IPS-20b (cell line): ENCODE measurements around the gene STK39.
A peak's percentile ranks its signal among the peaks of the same experiment; 100 is the strongest.

Experiments
- H3K27ac ChIP-seq: one replicate; pipeline ENCODE4 v1.5.1; 2013; ENCODE audit warnings: low read length
- H3K27me3 ChIP-seq: 2 replicates; pipeline ENCODE4 v1.6.1; 2013; ENCODE audit warnings: mild to moderate bottlenecking, low read length, inconsistent platforms; ENCODE audit not compliant: insufficient read depth
- H3K36me3 ChIP-seq: 2 replicates; pipeline ENCODE4 v1.6.1; 2013; ENCODE audit warnings: low read depth, mild to moderate bottlenecking, inconsistent platforms, low read length, moderate library complexity; ENCODE audit not compliant: insufficient read depth
- H3K4me1 ChIP-seq: 2 replicates; pipeline ENCODE4 v1.6.1; 2013; ENCODE audit warnings: mild to moderate bottlenecking, control low read depth, inconsistent platforms, low read length, moderate library complexity; ENCODE audit not compliant: insufficient read depth
- H3K4me3 ChIP-seq: 2 replicates; pipeline ENCODE4 v1.5.1; 2013; ENCODE audit warnings: mild to moderate bottlenecking, low read length, inconsistent platforms
- H3K9ac ChIP-seq: 2 replicates; pipeline ENCODE4 v1.6.1; 2013; ENCODE audit warnings: low read depth, mild to moderate bottlenecking, inconsistent platforms, low read length, moderate library complexity
- H3K9me3 ChIP-seq: 2 replicates; pipeline ENCODE4 v1.6.1; 2013; ENCODE audit warnings: mild to moderate bottlenecking, low read depth, low read length, inconsistent platforms; ENCODE audit not compliant: insufficient read depth

STK39 gene

GRCh38 chr2:168255866-168256265, 8.5 kb upstream of the STK39 start:
- Histone ChIP-seq H3K27ac (no peak overlapping the region), H3K9ac (no peak overlapping the region), H3K4me3 (no peak overlapping the region), H3K4me1 (no peaks in the 10 kb centered on the region), H3K36me3 (no peaks in the 10 kb centered on the region), H3K9me3 (peaks cover 5% of the 10 kb centered on the region), H3K27me3 (no peaks in the 10 kb centered on the region)

- H3K9ac ChIP-seq: no peak overlapping the region
- H3K9me3 ChIP-seq: peaks cover 5% of the 10 kb centered on the region
- no peak overlapping the region for H3K27ac ChIP-seq
- H3K27me3 ChIP-seq: no peaks in the 10 kb centered on the region
- H3K4me3 ChIP-seq: no peak overlapping the region
- no peaks in the 10 kb centered on the region for H3K4me1 ChIP-seq
- no peaks in the 10 kb centered on the region for H3K36me3 ChIP-seq
Observed at GRCh38 chr2:168255103-168255502, 7.7 kb upstream of the STK39 start.

DNA sequence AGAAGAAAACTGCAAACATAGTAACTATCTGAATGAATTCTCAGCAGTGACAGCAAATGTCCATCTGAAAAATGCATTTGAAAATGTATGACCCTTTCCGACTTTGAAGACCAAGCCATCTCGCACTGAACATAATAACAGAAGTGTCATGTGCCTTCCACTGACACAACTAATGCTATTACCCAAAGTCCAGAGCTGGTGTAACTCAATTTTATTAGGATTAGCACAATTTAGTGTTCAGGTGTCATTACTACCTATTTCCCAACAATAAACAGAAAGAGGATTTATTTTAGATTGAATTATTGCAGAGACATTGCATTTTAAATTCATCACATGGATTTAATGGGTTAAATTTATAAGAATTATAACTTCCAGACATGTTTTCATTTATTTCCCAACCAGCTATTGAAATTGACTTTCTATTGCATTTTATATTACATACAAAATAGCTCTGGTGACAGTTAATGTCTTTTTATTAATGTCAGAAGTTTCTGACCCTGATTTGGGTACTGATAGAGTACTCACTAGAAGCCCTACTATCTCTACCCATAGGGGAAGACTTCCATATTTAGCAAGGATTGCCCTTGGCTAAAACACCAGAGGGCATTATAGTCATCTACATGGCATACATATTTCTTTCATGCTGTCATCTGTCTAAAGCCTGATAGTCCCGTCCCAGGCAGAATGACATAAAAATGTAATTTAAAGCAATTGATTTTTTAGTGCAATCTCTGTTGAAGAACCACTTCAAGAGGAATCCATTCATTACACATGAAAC, 7.0 kb upstream of the STK39 start:
- H3K27me3 ChIP-seq: no peaks in the 10 kb centered on the region
- H3K27ac ChIP-seq: no peak overlapping the region
- no peaks in the 10 kb centered on the region for H3K4me1 ChIP-seq
- H3K9me3 ChIP-seq: peaks cover 4% of the 10 kb centered on the region
- H3K4me3 ChIP-seq: no peak overlapping the region
- no peaks in the 10 kb centered on the region for H3K36me3 ChIP-seq
- H3K9ac ChIP-seq: no peak overlapping the region

DNA sequence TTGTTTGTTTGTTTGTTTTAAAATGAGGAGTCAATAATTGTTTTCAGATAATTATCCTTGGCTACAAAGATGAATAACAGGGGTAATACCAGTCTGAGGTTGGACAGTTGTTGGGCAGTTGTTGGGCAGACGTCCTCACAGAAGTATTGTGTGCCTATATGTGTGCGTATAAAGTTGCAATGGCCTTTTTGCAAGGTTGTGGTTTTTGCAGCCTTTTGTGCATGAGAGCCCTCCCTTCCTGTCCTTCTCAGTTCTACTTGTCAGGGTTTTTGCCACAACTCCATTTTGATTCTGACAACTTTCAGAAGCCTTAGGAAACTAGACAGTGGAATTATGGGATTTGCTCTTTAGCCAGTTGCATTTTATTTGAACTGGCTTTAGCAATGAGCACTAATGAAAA, 6.0 kb upstream of the STK39 start:
- no peak overlapping the region for H3K27ac ChIP-seq
- H3K4me1 ChIP-seq: peaks cover 7% of the 10 kb centered on the region; the same call in 1 of the 2 replicates
- no peaks in the 10 kb centered on the region for H3K36me3 ChIP-seq
- H3K4me3 ChIP-seq: no peak overlapping the region
- no peaks in the 10 kb centered on the region for H3K9me3 ChIP-seq
- no peak overlapping the region for H3K9ac ChIP-seq
- H3K27me3 ChIP-seq: peaks cover 8% of the 10 kb centered on the region; the same call in 1 of the 2 replicates

DNA sequence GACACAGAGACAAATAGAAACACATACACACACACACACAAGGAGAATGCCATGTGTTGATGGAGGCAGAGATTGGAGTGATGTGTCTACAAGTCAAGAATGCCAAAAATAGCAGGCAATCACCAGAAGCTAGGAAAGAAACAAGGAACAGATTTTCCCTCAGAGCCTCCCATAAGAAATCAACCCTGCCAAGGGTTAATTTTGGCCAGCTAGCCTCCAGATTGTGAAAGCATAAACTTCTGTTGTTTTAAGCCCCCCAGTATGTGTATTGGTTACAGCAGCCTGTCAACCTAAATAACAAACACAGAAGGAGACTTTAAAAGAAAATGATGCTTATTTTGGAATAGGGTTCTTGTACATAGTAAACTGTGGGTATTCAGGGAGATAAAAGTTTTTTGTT, 5.6 kb upstream of the STK39 start:
- no peak overlapping the region for H3K27ac ChIP-seq
- H3K9ac ChIP-seq: no peak overlapping the region
- peaks cover 9% of the 10 kb centered on the region; the same call in 1 of the 2 replicates for H3K4me1 ChIP-seq
- H3K27me3 ChIP-seq: peaks cover 9% of the 10 kb centered on the region; the same call in 1 of the 2 replicates
- no peaks in the 10 kb centered on the region for H3K36me3 ChIP-seq
- no peak overlapping the region for H3K4me3 ChIP-seq
- no peaks in the 10 kb centered on the region for H3K9me3 ChIP-seq

GRCh38 chr2:168246483-168247340, 683 bp downstream of the STK39 start:
- Histone ChIP-seq H3K4me1 (peaks cover 20% of the 10 kb centered on the region), H3K4me3 (peak overlapping the region; percentile 79), H3K27ac (no peak overlapping the region), H3K36me3 (no peaks in the 10 kb centered on the region), H3K27me3 (peaks cover 9% of the 10 kb centered on the region; the same call in 1 of the 2 replicates), H3K9ac (peak overlapping the region; percentile 72; the same call in 1 of the 2 replicates), H3K9me3 (no peaks in the 10 kb centered on the region)

DNA sequence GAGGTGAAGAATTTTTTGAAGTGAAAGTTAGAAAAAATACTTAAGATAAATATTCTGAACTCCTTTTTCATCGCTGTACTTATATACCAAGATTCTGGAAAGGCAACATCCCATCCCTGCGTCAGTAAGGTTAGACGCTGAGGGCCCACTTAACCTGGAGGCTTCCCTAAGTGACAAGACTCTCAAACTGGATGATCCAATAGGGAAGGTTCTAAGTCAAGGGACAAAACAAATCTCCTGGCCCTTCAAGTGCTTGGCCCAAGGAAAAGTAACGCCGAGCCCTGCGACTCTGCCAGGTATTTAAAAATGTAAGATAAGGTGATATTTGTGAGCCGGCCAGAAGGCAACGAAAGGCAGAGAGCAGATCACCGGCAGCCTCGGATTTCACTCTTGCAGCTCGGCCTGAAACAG, 1.3 kb downstream of the STK39 start:
- Histone ChIP-seq H3K27ac (no peak overlapping the region), H3K27me3 (peaks cover 9% of the 10 kb centered on the region; the same call in 1 of the 2 replicates), H3K36me3 (no peaks in the 10 kb centered on the region), H3K9me3 (no peaks in the 10 kb centered on the region), H3K9ac (peak overlapping the region; percentile 72; the same call in 1 of the 2 replicates), H3K4me3 (peak overlapping the region; percentile 79), H3K4me1 (peaks cover 20% of the 10 kb centered on the region)

DNA sequence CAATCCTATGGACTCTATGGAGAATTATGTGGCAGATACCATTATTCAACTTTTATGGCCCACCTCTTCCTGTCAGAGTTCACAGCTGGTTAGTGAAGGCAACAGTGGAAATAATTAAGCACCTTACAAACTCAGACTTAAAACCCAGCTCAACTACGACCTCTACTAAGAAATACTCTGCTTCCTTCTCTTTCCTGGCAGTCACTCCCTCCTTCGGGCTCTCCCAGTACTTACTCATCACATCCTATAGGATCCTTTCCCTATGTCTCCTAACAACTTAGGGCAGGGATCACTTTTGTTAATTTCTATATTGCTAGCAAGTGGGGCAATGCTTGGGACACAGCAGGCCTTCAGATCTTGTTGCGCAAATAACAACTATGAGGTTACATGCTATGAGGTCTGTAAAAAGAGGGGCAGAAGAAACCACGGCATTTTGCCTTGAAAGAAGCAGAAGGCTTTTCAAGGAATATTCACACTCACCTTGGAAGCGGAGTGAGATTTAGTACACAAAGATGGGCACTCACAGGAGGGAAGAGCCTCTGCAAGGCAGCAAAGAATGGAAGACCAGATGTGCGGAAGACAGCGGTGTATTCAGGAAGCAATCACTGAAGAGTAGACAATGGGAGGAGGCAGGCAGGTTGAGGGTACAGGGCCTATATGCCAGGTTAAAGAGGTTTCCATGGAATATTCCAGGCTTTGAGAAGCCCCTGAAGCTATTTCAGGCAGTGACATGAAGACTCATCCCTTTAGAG, 2.1 kb downstream of the STK39 start:
- Histone ChIP-seq H3K4me3 (0 out of 2 replicates have a peak overlapping the region, but pooled peaks have one; percentile 17), H3K27me3 (peaks cover 9% of the 10 kb centered on the region; the same call in 1 of the 2 replicates), H3K9me3 (no peaks in the 10 kb centered on the region), H3K36me3 (no peaks in the 10 kb centered on the region), H3K27ac (no peak overlapping the region), H3K4me1 (peaks cover 26% of the 10 kb centered on the region), H3K9ac (no peak overlapping the region)

DNA sequence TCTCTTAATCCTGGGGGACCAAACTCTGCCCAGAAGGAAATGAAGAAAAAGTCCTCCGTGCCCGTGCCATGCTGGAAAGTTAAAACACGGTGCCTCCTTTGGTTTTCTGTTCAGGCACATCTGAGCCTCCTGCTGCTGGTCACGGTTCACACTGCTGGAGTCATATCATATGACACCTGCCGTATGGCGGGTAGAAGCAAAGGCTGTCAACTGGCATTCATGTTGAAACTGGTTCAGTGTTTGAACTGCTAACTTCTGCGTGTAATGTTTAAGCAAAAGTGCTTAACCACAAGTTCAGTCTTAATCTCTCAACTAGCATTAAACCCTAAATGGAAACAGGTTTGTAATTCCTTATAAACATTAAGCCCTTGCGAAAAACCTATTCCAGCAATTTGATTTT, 3.1 kb downstream of the STK39 start:
- no peak overlapping the region for H3K9ac ChIP-seq

DNA sequence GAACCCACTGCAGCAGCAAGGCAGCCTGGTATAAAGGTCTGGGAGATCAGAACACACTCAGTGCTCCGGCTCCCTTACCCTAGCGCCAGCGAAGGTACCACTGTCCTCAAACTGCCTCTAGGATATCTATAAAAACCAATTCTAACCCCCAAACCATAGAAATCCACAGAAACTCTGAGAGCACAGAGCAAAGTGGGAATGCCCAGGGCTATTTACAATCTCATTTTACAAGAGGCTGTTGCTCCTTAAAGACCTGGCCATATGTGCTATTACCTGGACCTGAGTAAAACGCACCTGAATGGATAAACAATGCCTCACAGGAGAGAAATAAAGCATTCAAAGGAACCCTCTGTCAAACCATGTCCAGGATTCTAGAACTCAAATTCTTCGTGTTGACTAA, 4.3 kb downstream of the STK39 start:
- no peak overlapping the region for H3K27ac ChIP-seq
- peaks cover 18% of the 10 kb centered on the region for H3K4me1 ChIP-seq
- no peaks in the 10 kb centered on the region; the same call in 1 of the 2 replicates for H3K27me3 ChIP-seq
- no peaks in the 10 kb centered on the region for H3K36me3 ChIP-seq
- H3K9ac ChIP-seq: no peak overlapping the region
- no peak overlapping the region for H3K4me3 ChIP-seq
- H3K9me3 ChIP-seq: no peaks in the 10 kb centered on the region

More for the DNA sequence above, 3.1 kb downstream of the STK39 start:
- Histone ChIP-seq H3K36me3 (no peaks in the 10 kb centered on the region), H3K9me3 (no peaks in the 10 kb centered on the region), H3K27ac (no peak overlapping the region), H3K4me1 (peaks cover 26% of the 10 kb centered on the region), H3K4me3 (no peak overlapping the region), H3K27me3 (peaks cover 9% of the 10 kb centered on the region; the same call in 1 of the 2 replicates)

- Histone ChIP-seq H3K27me3 (no peaks in the 10 kb centered on the region; the same call in 1 of the 2 replicates), H3K4me1 (peaks cover 18% of the 10 kb centered on the region), H3K27ac (no peak overlapping the region)
Observed at GRCh38 chr2:168241746-168242145, 5.6 kb downstream of the STK39 start.

More at GRCh38 chr2:168241746-168242145, 5.6 kb downstream of the STK39 start:
- no peaks in the 10 kb centered on the region for H3K36me3 ChIP-seq
- no peaks in the 10 kb centered on the region for H3K9me3 ChIP-seq
- H3K4me3 ChIP-seq: no peak overlapping the region
- no peak overlapping the region for H3K9ac ChIP-seq
